Gastrocnemius medialis (tissue), 4 donors: Measurements from ENCODE around the gene FGFR3. TPM values are rescaled to one million over a fixed set of nuclear protein-coding genes. Genes with fewer than 3 reads are reported as not detected.
"Not testable (repeated sequence)": the region's sequence is repeated elsewhere in the genome, so short reads cannot be mapped to it uniquely, and the experiment has no call there.

Experiments
- ATAC-seq, 2 donors: fragments of 150-250 bp; one replicate each; pipeline ENCODE4 v1.9.1; 2016
- DNase-seq, 2 donors: peaks; one replicate each; pipeline ENCODE4 v3.0.0-alpha.2; 2019
- H3K27ac ChIP-seq, 4 donors: fragments of 200-600 bp; sonication (generic); 1 replicate in 1 of 4; 2 replicates in 3 of 4; pipeline ENCODE4 v1.5.1; 2016 to 2018; ENCODE audit warnings: mild to moderate bottlenecking in 2 of 4, moderate library complexity in 1 of 4
- H3K27me3 ChIP-seq, 3 donors: fragments of 200-600 bp; sonication (generic) in 2 of 3; 1 replicate in 1 of 3; 2 replicates in 2 of 3; pipeline versions ENCODE4 v1.5.1 to v1.6.0; 2016 to 2019; ENCODE audit warnings: mild to moderate bottlenecking in 1 of 3, moderate library complexity in 1 of 3
- H3K36me3 ChIP-seq, 2 donors: fragments of 200-600 bp; sonication (generic) in 1 of 2; one replicate each; pipeline ENCODE4 v1.5.1; 2017 to 2018
- H3K4me1 ChIP-seq, 2 donors: fragments of 200-600 bp; sonication (generic) in 1 of 2; one replicate each; pipeline ENCODE4 v1.5.1; 2016 to 2017; ENCODE audit warnings: mild to moderate bottlenecking in 2 of 2
- H3K4me3 ChIP-seq, 4 donors: fragments of 200-600 bp; sonication (generic) in 3 of 4; 1 replicate in 1 of 4; 2 replicates in 3 of 4; pipeline ENCODE4 v1.5.1; 2016 to 2019; ENCODE audit warnings: mild to moderate bottlenecking in 2 of 4
- H3K9me3 ChIP-seq, 3 donors: fragments of 200-600 bp; sonication (generic) in 2 of 3; 1 replicate in 1 of 3; 2 replicates in 2 of 3; pipeline ENCODE4 v1.5.1; 2016 to 2019
- CTCF ChIP-seq, 5 experiments: fragments of 450-650 bp in 3 of 5; fragments of 200-600 bp in 2 of 5; sonication (generic) in 2 of 5; IDR thresholded peaks in 4 of 5; conservative IDR thresholded peaks in 1 of 5; 1 replicate in 4 of 5; 2 replicates in 1 of 5; pipeline ENCODE4 v1.5.1; 2016 to 2019; ENCODE audit warnings: antibody characterized with exemption in 5 of 5, mild to moderate bottlenecking in 3 of 5, moderate library complexity in 3 of 5
- POLR2A ChIP-seq, 2 donors: fragments of 450-650 bp; IDR thresholded peaks; one replicate each; pipeline ENCODE4 v1.6.1; 2017; ENCODE audit warnings: antibody characterized with exemption in 2 of 2, mild to moderate bottlenecking in 2 of 2, moderate library complexity in 2 of 2
- in situ Hi-C, 4 donors: fragments of 200-750 bp; cut with MboI; loops; one replicate each; pipeline versions ENCODE4 v1.15.0 to v1.8.0; 2017; ENCODE audit warnings: low sequenced_read_pairs in 4 of 4
- intact Hi-C: fragments of 100-400 bp; cut with DNase I; formaldehyde crosslinking; loops from one replicate; pipeline ENCODE4 v1.15.1; 2023; ENCODE audit warnings: low total_unique reads
- total RNA-seq, 4 donors: library from RNA; depleted of rRNA; stranded (reverse); fragments of >200 nt; gene quantifications; one replicate each; pipeline versions ENCODE4 v1.1.0 to v1.2.3, GENCODE V29; 2016

Gene FGFR3
- total RNA-seq, 4 donors from 2014 or later = 0.15 to 0.51 (median 0.18) TPM; not detected in 1

GRCh38 chr4:1833307-1834046 lies 40.4 kb downstream of the FGFR3 start:
- in situ Hi-C loops (no loop called here), intact Hi-C loops (no loop called here)
- Histone ChIP-seq H3K4me3 (no peak overlapping the region), H3K27ac (no peak overlapping the region), H3K36me3 (peaks cover 0 to 76% of the 10 kb centered on the region in 2 donors), H3K4me1 (no peaks in the 10 kb centered on the region), H3K27me3 (no peaks in the 10 kb centered on the region), H3K9me3 (no peaks in the 10 kb centered on the region)
- TF ChIP-seq CTCF (IDR thresholded peaks at IDR 0.05 in 4 of 5, conservative IDR thresholded peaks at IDR 0.05 in 1 of 5) (no peak), POLR2A (IDR thresholded peaks at IDR 0.05) (no peak)
- ATAC-seq (no peak), DNase-seq (no peak)

GRCh38 chr4:1834047-1834775 lies 41.1 kb downstream of the FGFR3 start:
- ATAC-seq = no peak
- Histone ChIP-seq H3K36me3 (peaks cover 0 to 83% of the 10 kb centered on the region in 2 donors), H3K9me3 (no peaks in the 10 kb centered on the region), H3K4me3 (no peak overlapping the region), H3K27ac (no peak overlapping the region), H3K27me3 (no peaks in the 10 kb centered on the region), H3K4me1 (no peaks in the 10 kb centered on the region)
- no peak for DNase-seq
- intact Hi-C loops = no loop called here
- TF ChIP-seq CTCF (IDR thresholded peaks at IDR 0.05 in 4 of 5, conservative IDR thresholded peaks at IDR 0.05 in 1 of 5) = no peak
- TF ChIP-seq POLR2A (IDR thresholded peaks at IDR 0.05) = no peak
- in situ Hi-C loops = no loop called here

GRCh38 chr4:1835836-1836235 lies 42.7 kb downstream of the FGFR3 start:
- H3K36me3 ChIP-seq = peaks cover 0 to 91% of the 10 kb centered on the region in 2 donors
- H3K9me3 ChIP-seq, ATAC-seq, intact Hi-C loops, H3K4me1 ChIP-seq, in situ Hi-C loops, H3K27me3 ChIP-seq, DNase-seq, H3K27ac ChIP-seq, H3K4me3 ChIP-seq: not testable (repeated sequence)

GRCh38 chr4:1836650-1837049 lies 43.6 kb downstream of the FGFR3 start:
- H3K27ac ChIP-seq = no peak overlapping the region
- H3K4me3 ChIP-seq = no peak overlapping the region
- peaks cover 0 to 89% of the 10 kb centered on the region in 2 donors for H3K36me3 ChIP-seq
- DNase-seq = no peak
- no peaks in the 10 kb centered on the region for H3K27me3 ChIP-seq
- H3K4me1 ChIP-seq = no peaks in the 10 kb centered on the region
- no peak for TF ChIP-seq CTCF (IDR thresholded peaks at IDR 0.05 in 4 of 5, conservative IDR thresholded peaks at IDR 0.05 in 1 of 5)
- TF ChIP-seq POLR2A (IDR thresholded peaks at IDR 0.05) = no peak
- intact Hi-C loops = no loop called here
- no peaks in the 10 kb centered on the region for H3K9me3 ChIP-seq
- in situ Hi-C loops = no loop called here
- ATAC-seq = no peak

GRCh38 chr4:1837069-1837468 lies 44.0 kb downstream of the FGFR3 start:
- ATAC-seq = no peak
- TF ChIP-seq CTCF (IDR thresholded peaks at IDR 0.05 in 4 of 5, conservative IDR thresholded peaks at IDR 0.05 in 1 of 5) (no peak), POLR2A (IDR thresholded peaks at IDR 0.05) (no peak)
- intact Hi-C loops (no loop called here), in situ Hi-C loops (no loop called here)
- Histone ChIP-seq H3K4me3 (no peak overlapping the region), H3K27ac (no peak overlapping the region), H3K36me3 (peaks cover 0 to 85% of the 10 kb centered on the region in 2 donors), H3K9me3 (no peaks in the 10 kb centered on the region), H3K4me1 (no peaks in the 10 kb centered on the region), H3K27me3 (no peaks in the 10 kb centered on the region)
- DNase-seq = no peak
